H1 (cell line): Measurements from ENCODE around the gene CPED1. TPM values are rescaled to one million over a fixed set of nuclear protein-coding genes. Genes with fewer than 3 reads are reported as not detected.

Experiments
- ATF2 ChIP-seq: IDR thresholded peaks from 2 replicates; pipeline ENCODE4 v1.6.1; 2012; ENCODE audit warnings: low read length, inconsistent platforms
- GABPA ChIP-seq: IDR thresholded peaks from 2 replicates; pipeline ENCODE4 v1.6.1; 2011; ENCODE audit warnings: mild to moderate bottlenecking, low read length, moderate library complexity, borderline replicate concordance; ENCODE audit not compliant: insufficient read depth
- PHF8 ChIP-seq: fragments of 200-600 bp; sonication (generic); conservative IDR thresholded peaks from 2 replicates; pipeline ENCODE4 v1.7.1; 2012; ENCODE audit warnings: low read depth, mild to moderate bottlenecking, inconsistent platforms, low read length, moderate library complexity
- RXRA ChIP-seq: IDR thresholded peaks from 2 replicates; pipeline ENCODE4 v1.6.1; 2011; ENCODE audit warnings: low read depth, mild to moderate bottlenecking, low read length, moderate library complexity; ENCODE audit not compliant: insufficient read depth
- TAF1 ChIP-seq: IDR thresholded peaks from 2 replicates; pipeline ENCODE4 v1.6.1; 2011; ENCODE audit warnings: mild to moderate bottlenecking, low read depth, low read length
- polyA plus RNA-seq, 7 experiments: library from polyadenylated mRNA; depleted of rRNA in 3 of 7; stranded (reverse) in 5 of 7; unstranded in 2 of 7; fragments of >200 nt in 5 of 7; fragments of 200-250 nt in 2 of 7; gene quantifications; 1 replicate in 5 of 7; 2 replicates in 1 of 7; 4 replicates in 1 of 7; pipeline versions ENCODE4 v1.2.1 to v1.2.3, GENCODE V29; 2011 to 2013; ENCODE audit warnings: missing spikeins in 2 of 7, mixed read lengths in 2 of 7
- total RNA-seq: library from RNA; stranded (reverse); fragmentation: NEBNext Ultra II Directional; extraction: Animal tissue kit (Norgen Biotek cat#: 25700); gene quantifications from 2 replicates; pipeline ENCODE4 v1.2.1, GENCODE V29; 2021

The CPED1 gene
- total and polyA plus RNA-seq, 2 of the 8 experiments (the other 6 are each of a cell fraction or from before 2014, with no cell fraction given), result 0.08 to 0.39 TPM

DNA sequence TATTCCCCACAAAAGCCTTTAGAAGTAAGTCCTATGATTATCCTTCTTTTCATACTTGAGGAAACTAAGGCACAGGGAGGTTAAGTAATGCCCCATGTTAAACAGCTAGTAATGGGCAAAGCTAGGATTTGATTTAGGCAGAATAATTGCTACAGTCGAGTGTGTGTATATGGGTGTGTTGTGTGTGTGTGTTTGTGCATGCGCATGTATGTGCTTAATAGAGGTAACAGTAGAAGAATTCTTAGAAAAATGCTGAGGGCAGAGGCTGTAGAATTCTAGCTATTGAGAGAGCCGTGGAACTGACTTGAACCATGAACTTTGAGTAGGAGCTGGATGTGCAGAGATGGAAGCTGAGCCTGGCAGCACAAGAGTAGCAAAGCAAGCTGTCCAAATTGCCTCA, 208.9 kb downstream of the CPED1 start (continued):
- TF ChIP-seq RXRA (no peak), ATF2 (no peak), GABPA (no peak), PHF8 (no peak), TAF1 (no peak)
